GM12878 (cell line): Measurements from ENCODE around the gene VMO1. TPM values are rescaled to one million over a fixed set of nuclear protein-coding genes. Genes with fewer than 3 reads are reported as not detected.
A peak's percentile ranks its signal among the peaks of the same experiment; 100 is the strongest.

Experiments
- ATAC-seq: fragments of 200-7000 bp; cut with Tn5 transposase; 3 replicates; pipeline ENCODE4 v1.9.1; 2020; ENCODE audit warnings: mild to moderate bottlenecking, moderate library complexity
- BruUV-seq: library from RNA; stranded (reverse); fragments of 400-500 nt; replicated peaks from 2 replicates; lab custom pipeline; 2021; lab: Mats Ljungman, UMichigan
- CTCF ChIA-PET: fragments of 300-600 bp; sonication (Branson Sonifier 250); formaldehyde crosslinking; extraction: SDS; loops from one replicate; lab custom pipeline; 2021; ENCODE audit warnings: inconsistent platforms; lab: Yijun Ruan, JAX
- POLR2A ChIA-PET: fragments of 350-600 bp; formaldehyde crosslinking; extraction: SDS; loops from one replicate; lab custom pipeline; 2021; ENCODE audit warnings: inconsistent platforms; lab: Charles Lee
- RAD21 ChIA-PET: fragments of 300-600 bp; sonication (Branson Sonifier 250); formaldehyde crosslinking; loops from one replicate; lab custom pipeline; 2023; ENCODE audit warnings: antibody characterized with exemption; ENCODE audit not compliant: unreplicated experiment; lab: Charles Lee
- SMC1A ChIA-PET: fragments of 300-600 bp; sonication (Branson Sonifier 250); formaldehyde crosslinking; loops from one replicate; lab custom pipeline; 2023; ENCODE audit not compliant: unreplicated experiment, uncharacterized antibody; lab: Charles Lee
- DNase-seq: peaks from one replicate; pipeline ENCODE4 v3.0.0-alpha.2; 2011; ENCODE audit warnings: low read depth, low spot score
- FAIRE-seq: peaks from 3 replicates; lab custom pipeline; 2011; peaks lifted over from hg19 to GRCh38; lab: Jason Lieb, UNC
- H2AFZ ChIP-seq: 2 replicates; pipeline ENCODE4 v1.6.0; 2011; ENCODE audit warnings: low read depth, low read length, control low read depth; ENCODE audit not compliant: control insufficient read depth
- H3K27ac ChIP-seq: 2 replicates; pipeline ENCODE4 v1.5.1; 2011; ENCODE audit warnings: control low read depth; ENCODE audit not compliant: control insufficient read depth, insufficient read depth
- H3K27me3 ChIP-seq, 2 experiments: replicated peaks in 1 of 2; 2 replicates each; pipeline versions ENCODE4 v1.6.0 to v1.6.1; 2011; ENCODE audit warnings: low read length in 1 of 2; ENCODE audit not compliant: control insufficient read depth in 2 of 2, insufficient read depth in 2 of 2
- H3K36me3 ChIP-seq, 2 experiments: 2 replicates each; pipeline ENCODE4 v1.5.1; 2011; ENCODE audit warnings: low read length in 1 of 2; ENCODE audit not compliant: control insufficient read depth in 2 of 2, insufficient read depth in 2 of 2
- H3K4me1 ChIP-seq: 2 replicates; pipeline ENCODE4 v1.6.1; 2011; ENCODE audit warnings: mild to moderate bottlenecking, low read length, moderate library complexity, mixed read lengths; ENCODE audit not compliant: control insufficient read depth, insufficient read depth
- H3K4me2 ChIP-seq: 2 replicates; pipeline ENCODE4 v1.6.0; 2011; ENCODE audit warnings: control low read depth; ENCODE audit not compliant: control insufficient read depth, insufficient read depth
- H3K4me3 ChIP-seq: fragments of 200-600 bp; sonication (generic); 2 replicates; pipeline ENCODE4 v1.5.1; 2016
- H3K79me2 ChIP-seq: 2 replicates; pipeline ENCODE4 v1.6.0; 2011; ENCODE audit warnings: low read length; ENCODE audit not compliant: control insufficient read depth, insufficient read depth
- H3K9ac ChIP-seq: 2 replicates; pipeline ENCODE4 v1.8.0; 2011; ENCODE audit warnings: low read length, control low read depth, mixed read lengths; ENCODE audit not compliant: control insufficient read depth, insufficient read depth
- H3K9me3 ChIP-seq: replicated peaks from 3 replicates; pipeline ENCODE4 v1.5.1; 2011; ENCODE audit warnings: mild to moderate bottlenecking, low read length; ENCODE audit not compliant: control insufficient read depth, insufficient read depth
- H4K20me1 ChIP-seq: 2 replicates; pipeline ENCODE4 v1.6.0; 2011; ENCODE audit not compliant: control insufficient read depth, insufficient read depth
- CBFB ChIP-seq: IDR thresholded peaks from 2 replicates; pipeline ENCODE4 v1.6.1; 2016; ENCODE audit warnings: antibody characterized with exemption, low read depth
- FOS ChIP-seq: IDR thresholded peaks from 3 replicates; pipeline ENCODE4 v1.6.1; 2011; ENCODE audit warnings: borderline replicate concordance; ENCODE audit not compliant: insufficient read length; ENCODE audit errors: extremely low read depth
- FOXK2 ChIP-seq: fragments of 450-650 bp; IDR thresholded peaks from 2 replicates; pipeline ENCODE4 v1.6.1; 2017; ENCODE audit warnings: mild to moderate bottlenecking, moderate library complexity
- PAX8 ChIP-seq: fragments of 450-650 bp; IDR thresholded peaks from 2 replicates; pipeline ENCODE4 v1.6.1; 2017; ENCODE audit warnings: mild to moderate bottlenecking, moderate library complexity
- WGBS: methylation state at CpG from one replicate; pipeline ENCODE4 v1.1.6; 2016; ENCODE audit warnings: low lambda C conversion rate; ENCODE audit not compliant: insufficient replicate concordance, insufficient coverage; ENCODE audit errors: missing lambda C conversion rate; 5-methylcytosine and 5-hydroxymethylcytosine counted together
- in situ Hi-C: fragments of 300-500 bp; cut with MboI; formaldehyde crosslinking; loops from 9 replicates; pipeline ENCODE4 v1.14.3; 2018; ENCODE audit warnings: mixed read lengths
- intact Hi-C: fragments of 100-400 bp; cut with micrococcal nuclease; formaldehyde crosslinking; loops from one replicate; pipeline ENCODE4 v1.14.2; 2022; ENCODE audit not compliant: unreplicated experiment
- polyA plus RNA-seq, 11 experiments: library from polyadenylated mRNA; depleted of rRNA in 4 of 11; unstranded in 6 of 11; stranded (reverse) in 5 of 11; fragments of >200 nt; fragmentation: Nextera tagmentation in 4 of 11; fragmentation: Illumina TruSeq in 1 of 11; extraction: Ambion mirVana in 4 of 11; extraction: Trizol in 1 of 11; gene quantifications; 1 replicate in 1 of 11; 2 replicates in 10 of 11; pipeline versions ENCODE4 v1.2.1 to v1.2.3, GENCODE V29; 2011 to 2016; ENCODE audit warnings: inconsistent platforms in 2 of 11, missing spikeins in 2 of 11, low read depth in 1 of 11
- total RNA-seq, 4 experiments: library from RNA; depleted of rRNA in 3 of 4; stranded (reverse); fragments of >200 nt in 3 of 4; fragmentation: Illumina TruSeq in 1 of 4; extraction: Trizol in 1 of 4; gene quantifications; 2 replicates each; pipeline versions ENCODE4 v1.2.1 to v1.2.3, GENCODE V29; 2013 to 2021
- TF ChIP-seq, protein P1 (sequence below): fragments of 150-350 bp; IDR thresholded peaks from 2 replicates; pipeline ENCODE4 v1.6.1; 2016; ENCODE audit warnings: low read depth, low read length

Gene VMO1
- total and polyA plus RNA-seq, 10 of the 15 experiments (the other 5 are each of a cell fraction or from before 2014, with no cell fraction given): 0.27 to 0.54 (median 0.31) TPM; not detected in 7

- no peaks in the 10 kb centered on the region for H3K79me2 ChIP-seq
- no peak overlapping the region for H3K27ac ChIP-seq
- H3K4me1 ChIP-seq: peaks cover 3% of the 10 kb centered on the region; the same call in 1 of the 2 replicates
- H3K9ac ChIP-seq: no peak overlapping the region; the same call in 1 of the 2 replicates
- in situ Hi-C loops: no loop called here
- ChIA-PET POLR2A (no interaction called here), RAD21 (no interaction called here), CTCF (no interaction called here), SMC1A (no interaction called here)
- H3K27me3 ChIP-seq: peaks cover 10 to 15% of the 10 kb centered on the region in 2 experiments
- no peaks in the 10 kb centered on the region for H3K36me3 ChIP-seq
- TF ChIP-seq PAX8: no peak
- TF ChIP-seq CBFB: no peak
- TF ChIP-seq, protein P1, sequence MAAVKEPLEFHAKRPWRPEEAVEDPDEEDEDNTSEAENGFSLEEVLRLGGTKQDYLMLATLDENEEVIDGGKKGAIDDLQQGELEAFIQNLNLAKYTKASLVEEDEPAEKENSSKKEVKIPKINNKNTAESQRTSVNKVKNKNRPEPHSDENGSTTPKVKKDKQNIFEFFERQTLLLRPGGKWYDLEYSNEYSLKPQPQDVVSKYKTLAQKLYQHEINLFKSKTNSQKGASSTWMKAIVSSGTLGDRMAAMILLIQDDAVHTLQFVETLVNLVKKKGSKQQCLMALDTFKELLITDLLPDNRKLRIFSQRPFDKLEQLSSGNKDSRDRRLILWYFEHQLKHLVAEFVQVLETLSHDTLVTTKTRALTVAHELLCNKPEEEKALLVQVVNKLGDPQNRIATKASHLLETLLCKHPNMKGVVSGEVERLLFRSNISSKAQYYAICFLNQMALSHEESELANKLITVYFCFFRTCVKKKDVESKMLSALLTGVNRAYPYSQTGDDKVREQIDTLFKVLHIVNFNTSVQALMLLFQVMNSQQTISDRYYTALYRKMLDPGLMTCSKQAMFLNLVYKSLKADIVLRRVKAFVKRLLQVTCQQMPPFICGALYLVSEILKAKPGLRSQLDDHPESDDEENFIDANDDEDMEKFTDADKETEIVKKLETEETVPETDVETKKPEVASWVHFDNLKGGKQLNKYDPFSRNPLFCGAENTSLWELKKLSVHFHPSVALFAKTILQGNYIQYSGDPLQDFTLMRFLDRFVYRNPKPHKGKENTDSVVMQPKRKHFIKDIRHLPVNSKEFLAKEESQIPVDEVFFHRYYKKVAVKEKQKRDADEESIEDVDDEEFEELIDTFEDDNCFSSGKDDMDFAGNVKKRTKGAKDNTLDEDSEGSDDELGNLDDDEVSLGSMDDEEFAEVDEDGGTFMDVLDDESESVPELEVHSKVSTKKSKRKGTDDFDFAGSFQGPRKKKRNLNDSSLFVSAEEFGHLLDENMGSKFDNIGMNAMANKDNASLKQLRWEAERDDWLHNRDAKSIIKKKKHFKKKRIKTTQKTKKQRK: no peak
- TF ChIP-seq FOXK2: no peak
- TF ChIP-seq FOS: no peak
- no peak for FAIRE-seq
- no peak for DNase-seq
- peak overlapping the region; percentile 62; the same call in 1 of the 2 replicates for H2AFZ ChIP-seq
- H3K4me2 ChIP-seq: peak overlapping the region; percentile 95
- intact Hi-C loops: no loop called here
- H4K20me1 ChIP-seq: no peaks in the 10 kb centered on the region
- H3K4me3 ChIP-seq: peak overlapping the region; percentile 72
- ATAC-seq: no peak
- 2% methylated on average over 10 of the region's 13 CpGs for WGBS
- no peaks in the 10 kb centered on the region for H3K9me3 ChIP-seq
- no TSS peak for BruUV-seq
Observed at GRCh38 chr17:4740025-4740351, 46.2 kb downstream of the VMO1 start.
